Measurements from ENCODE around the gene MME.

Gene MME

DNA sequence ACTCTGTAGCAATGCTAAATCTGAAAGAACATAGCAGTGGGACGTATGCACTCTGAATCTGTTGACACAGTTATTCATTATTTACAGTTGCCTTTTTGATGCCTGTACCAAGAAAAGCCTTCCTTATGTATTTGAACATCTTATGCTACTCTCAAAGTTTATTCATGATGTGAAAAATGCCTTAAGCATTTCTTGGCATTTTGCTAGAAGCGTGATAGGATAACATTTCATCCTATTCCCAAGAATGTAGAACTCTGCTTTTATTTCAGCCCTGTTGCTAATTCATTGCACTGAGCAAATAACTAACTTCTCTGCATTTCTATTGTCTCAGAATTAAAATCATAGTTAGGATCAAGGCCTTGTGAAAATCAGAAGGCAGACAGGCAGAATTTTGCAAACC is 107.9 kb downstream of the MME start:
- H3K9me3 ChIP-seq (ENCODE audit: control insufficient read depth, insufficient read depth, low read length), result no peaks in the 10 kb centered on the region

GRCh38 chr3:155189478-155189877 is 109.4 kb downstream of the MME start:
- H3K9me3 ChIP-seq (ENCODE audit: control insufficient read depth, insufficient read depth, low read length), result no peaks in the 10 kb centered on the region
- no peaks in the 10 kb centered on the region for H3K79me2 ChIP-seq (ENCODE audit: control insufficient read depth, low read length)
- H3K4me2 ChIP-seq (ENCODE audit: low read length), result no peak overlapping the region
- H3K9me2 ChIP-seq (replicated peaks; ENCODE audit: control insufficient read depth, low read length), result no peaks in the 10 kb centered on the region
- peaks cover 17% of the 10 kb centered on the region for H3K4me1 ChIP-seq (ENCODE audit: control insufficient read depth, low read length)
- TF ChIP-seq EZH2phosphoT487 (IDR thresholded peaks at IDR 0.05; ENCODE audit: borderline replicate concordance, low read length), result no peak
- H3K4me3 ChIP-seq (ENCODE audit: low read length), result no peak overlapping the region
- no peaks in the 10 kb centered on the region for H3K27me3 ChIP-seq (ENCODE audit: control insufficient read depth, low read length)
- no peak overlapping the region for H3K27ac ChIP-seq (ENCODE audit: low read depth, low read length)
- no peaks in the 10 kb centered on the region for H4K20me1 ChIP-seq (ENCODE audit: control insufficient read depth, insufficient read depth, low read depth, low read length)
- no peaks in the 10 kb centered on the region for H3K36me3 ChIP-seq (ENCODE audit: control insufficient read depth, low read length)
- 0 out of 2 replicates have a peak, but pooled peaks cover 2% of the 10 kb centered on the region for H3F3A ChIP-seq (ENCODE audit: control insufficient read depth, insufficient read depth)

More for the DNA sequence above, 107.9 kb downstream of the MME start:
- Histone ChIP-seq H3K27ac (ENCODE audit: low read depth, low read length) (no peak overlapping the region), H4K20me1 (ENCODE audit: control insufficient read depth, insufficient read depth, low read depth, low read length) (no peaks in the 10 kb centered on the region), H3K4me2 (ENCODE audit: low read length) (no peak overlapping the region), H3F3A (ENCODE audit: control insufficient read depth, insufficient read depth) (peaks cover 6% of the 10 kb centered on the region; the same call in 1 of the 2 replicates), H3K4me1 (ENCODE audit: control insufficient read depth, low read length) (peaks cover 32% of the 10 kb centered on the region), H3K36me3 (ENCODE audit: control insufficient read depth, low read length) (no peaks in the 10 kb centered on the region; the same call in 1 of the 2 replicates), H3K27me3 (ENCODE audit: control insufficient read depth, low read length) (no peaks in the 10 kb centered on the region), H3K9me2 (replicated peaks; ENCODE audit: control insufficient read depth, low read length) (no peaks in the 10 kb centered on the region), H3K79me2 (ENCODE audit: control insufficient read depth, low read length) (no peaks in the 10 kb centered on the region), H3K4me3 (ENCODE audit: low read length) (no peak overlapping the region)
- no peak for TF ChIP-seq EZH2phosphoT487 (IDR thresholded peaks at IDR 0.05; ENCODE audit: borderline replicate concordance, low read length)
- TF ChIP-seq, protein P1, sequence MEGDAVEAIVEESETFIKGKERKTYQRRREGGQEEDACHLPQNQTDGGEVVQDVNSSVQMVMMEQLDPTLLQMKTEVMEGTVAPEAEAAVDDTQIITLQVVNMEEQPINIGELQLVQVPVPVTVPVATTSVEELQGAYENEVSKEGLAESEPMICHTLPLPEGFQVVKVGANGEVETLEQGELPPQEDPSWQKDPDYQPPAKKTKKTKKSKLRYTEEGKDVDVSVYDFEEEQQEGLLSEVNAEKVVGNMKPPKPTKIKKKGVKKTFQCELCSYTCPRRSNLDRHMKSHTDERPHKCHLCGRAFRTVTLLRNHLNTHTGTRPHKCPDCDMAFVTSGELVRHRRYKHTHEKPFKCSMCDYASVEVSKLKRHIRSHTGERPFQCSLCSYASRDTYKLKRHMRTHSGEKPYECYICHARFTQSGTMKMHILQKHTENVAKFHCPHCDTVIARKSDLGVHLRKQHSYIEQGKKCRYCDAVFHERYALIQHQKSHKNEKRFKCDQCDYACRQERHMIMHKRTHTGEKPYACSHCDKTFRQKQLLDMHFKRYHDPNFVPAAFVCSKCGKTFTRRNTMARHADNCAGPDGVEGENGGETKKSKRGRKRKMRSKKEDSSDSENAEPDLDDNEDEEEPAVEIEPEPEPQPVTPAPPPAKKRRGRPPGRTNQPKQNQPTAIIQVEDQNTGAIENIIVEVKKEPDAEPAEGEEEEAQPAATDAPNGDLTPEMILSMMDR (IDR thresholded peaks at IDR 0.05; ENCODE audit: low read depth, low read length, poor library complexity, severe bottlenecking), result no peak

GRCh38 chr3:155190691-155191090 is 110.6 kb downstream of the MME start:
- Histone ChIP-seq H3F3A (ENCODE audit: control insufficient read depth, insufficient read depth) (0 out of 2 replicates have a peak, but pooled peaks cover 2% of the 10 kb centered on the region), H3K9me3 (ENCODE audit: control insufficient read depth, insufficient read depth, low read length) (no peaks in the 10 kb centered on the region), H4K20me1 (ENCODE audit: control insufficient read depth, insufficient read depth, low read depth, low read length) (no peaks in the 10 kb centered on the region), H3K4me3 (ENCODE audit: low read length) (no peak overlapping the region), H3K4me1 (ENCODE audit: control insufficient read depth, low read length) (peaks cover 15% of the 10 kb centered on the region), H3K36me3 (ENCODE audit: control insufficient read depth, low read length) (no peaks in the 10 kb centered on the region), H3K79me2 (ENCODE audit: control insufficient read depth, low read length) (no peaks in the 10 kb centered on the region), H3K9me2 (replicated peaks; ENCODE audit: control insufficient read depth, low read length) (no peaks in the 10 kb centered on the region), H3K4me2 (ENCODE audit: low read length) (peak overlapping the region; percentile 21), H3K27ac (ENCODE audit: low read depth, low read length) (no peak overlapping the region), H3K27me3 (ENCODE audit: control insufficient read depth, low read length) (no peaks in the 10 kb centered on the region)
- no peak for TF ChIP-seq EZH2phosphoT487 (IDR thresholded peaks at IDR 0.05; ENCODE audit: borderline replicate concordance, low read length)
- TF ChIP-seq, protein P1 (IDR thresholded peaks at IDR 0.05; ENCODE audit: low read depth, low read length, poor library complexity, severe bottlenecking), result no peak

GRCh38 chr3:155192957-155193746 is 113.0 kb downstream of the MME start:
- H3K4me3 ChIP-seq (ENCODE audit: low read length), result no peak overlapping the region
- H3K27ac ChIP-seq (ENCODE audit: low read depth, low read length), result no peak overlapping the region
- TF ChIP-seq, protein P1 (IDR thresholded peaks at IDR 0.05; ENCODE audit: low read depth, low read length, poor library complexity, severe bottlenecking), result no peak
- no peak for TF ChIP-seq EZH2phosphoT487 (IDR thresholded peaks at IDR 0.05; ENCODE audit: borderline replicate concordance, low read length)
- no peaks in the 10 kb centered on the region for H4K20me1 ChIP-seq (ENCODE audit: control insufficient read depth, insufficient read depth, low read depth, low read length)
- H3F3A ChIP-seq (ENCODE audit: control insufficient read depth, insufficient read depth), result no peaks in the 10 kb centered on the region
- no peaks in the 10 kb centered on the region for H3K27me3 ChIP-seq (ENCODE audit: control insufficient read depth, low read length)
- H3K79me2 ChIP-seq (ENCODE audit: control insufficient read depth, low read length), result no peaks in the 10 kb centered on the region
- H3K9me2 ChIP-seq (replicated peaks; ENCODE audit: control insufficient read depth, low read length), result no peaks in the 10 kb centered on the region
- H3K4me1 ChIP-seq (ENCODE audit: control insufficient read depth, low read length), result peaks cover 25% of the 10 kb centered on the region
- H3K9me3 ChIP-seq (ENCODE audit: control insufficient read depth, insufficient read depth, low read length), result no peaks in the 10 kb centered on the region
- H3K36me3 ChIP-seq (ENCODE audit: control insufficient read depth, low read length), result no peaks in the 10 kb centered on the region
- no peak overlapping the region for H3K4me2 ChIP-seq (ENCODE audit: low read length)

All from DOHH2 (cell line).